Endothelial cell of umbilical vein (primary cell): ENCODE results near the gene MSN. TPM values are rescaled to one million over a fixed set of nuclear protein-coding genes. Genes with fewer than 3 reads are reported as not detected.

Experiments
- BruUV-seq: library from RNA; stranded (reverse); fragments of 400-500 nt; replicated peaks from 2 replicates; lab custom pipeline; 2021; lab: Mats Ljungman, UMichigan
- CTCF ChIA-PET: fragments of 300-600, 350-600 bp; sonication (Branson Sonifier 250); formaldehyde crosslinking; loops from one replicate; lab custom pipeline; 2021; ENCODE audit warnings: antibody characterized with exemption, inconsistent platforms; lab: Charles Lee
- POLR2A ChIA-PET: fragments of 300-600, 350-600 bp; sonication (Branson Sonifier 250); formaldehyde crosslinking; loops from one replicate; lab custom pipeline; 2021; ENCODE audit warnings: antibody characterized with exemption, inconsistent platforms; lab: Charles Lee
- DNase-seq: peaks from one replicate; pipeline ENCODE4 v3.0.0-alpha.2; 2011; ENCODE audit warnings: low read depth, low spot score
- FAIRE-seq: peaks from 2 replicates; lab custom pipeline; 2011; peaks lifted over from hg19 to GRCh38; lab: Jason Lieb, UNC
- H2AFZ ChIP-seq: 2 replicates; pipeline ENCODE4 v1.6.0; 2012; ENCODE audit warnings: low read depth, low read length, control low read depth, inconsistent platforms
- H3K27ac ChIP-seq: 2 replicates; pipeline ENCODE4 v1.5.1; 2011; ENCODE audit warnings: low read depth, mild to moderate bottlenecking, control low read depth, low read length, moderate library complexity; ENCODE audit not compliant: insufficient read depth
- H3K27me3 ChIP-seq, 2 experiments: 2 replicates each; pipeline versions ENCODE4 v1.6.0 to v1.6.1; 2011; ENCODE audit warnings: low read length in 2 of 2, mixed read lengths in 1 of 2; ENCODE audit not compliant: control insufficient read depth in 2 of 2, insufficient read depth in 2 of 2
- H3K36me3 ChIP-seq, 2 experiments: 2 replicates in 1 of 2; 3 replicates in 1 of 2; pipeline ENCODE4 v1.5.1; 2011; ENCODE audit warnings: low read length in 2 of 2, mild to moderate bottlenecking in 1 of 2, moderate library complexity in 1 of 2; ENCODE audit not compliant: control insufficient read depth in 2 of 2, insufficient read depth in 2 of 2; ENCODE audit errors: extremely low read depth in 1 of 2
- H3K4me1 ChIP-seq: 3 replicates; pipeline ENCODE4 v1.5.1; 2011; ENCODE audit warnings: mild to moderate bottlenecking, low read length; ENCODE audit not compliant: control insufficient read depth, insufficient read depth; ENCODE audit errors: extremely low read depth
- H3K4me2 ChIP-seq: 2 replicates; pipeline ENCODE4 v1.6.1; 2011; ENCODE audit warnings: low read length, control low read depth, mixed read lengths; ENCODE audit not compliant: insufficient read depth
- H3K4me3 ChIP-seq, 3 experiments: fragments of 200-600 bp in 1 of 3; sonication (generic), shearing (Covaris generic) in 1 of 3; replicated peaks in 1 of 3; 2 replicates each; pipeline ENCODE4 v1.5.1; 2011 to 2016; ENCODE audit warnings: control low read depth in 3 of 3, low read length in 3 of 3, mild to moderate bottlenecking in 2 of 3, inconsistent platforms in 1 of 3, low read depth in 1 of 3, moderate library complexity in 1 of 3; ENCODE audit not compliant: insufficient read depth in 1 of 3
- H3K79me2 ChIP-seq: 2 replicates; pipeline ENCODE4 v1.6.0; 2012; ENCODE audit warnings: low read length, inconsistent platforms; ENCODE audit not compliant: control insufficient read depth, insufficient read depth
- H3K9ac ChIP-seq: replicated peaks from 2 replicates; pipeline ENCODE3; 2011; ENCODE audit warnings: low read length, control low read depth; ENCODE audit not compliant: insufficient read depth; ENCODE audit errors: extremely low read depth
- H3K9me1 ChIP-seq: replicated peaks from 3 replicates; pipeline ENCODE4 v1.6.0; 2011; ENCODE audit warnings: mild to moderate bottlenecking, low read length; ENCODE audit not compliant: control insufficient read depth, insufficient read depth; ENCODE audit errors: extremely low read depth
- H3K9me3 ChIP-seq: replicated peaks from 2 replicates; pipeline ENCODE4 v1.5.1; 2012; ENCODE audit warnings: low read length, inconsistent platforms; ENCODE audit not compliant: control insufficient read depth, insufficient read depth
- H4K20me1 ChIP-seq: replicated peaks from 2 replicates; pipeline ENCODE3; 2011; ENCODE audit warnings: mild to moderate bottlenecking, low read length; ENCODE audit not compliant: control insufficient read depth, insufficient read depth; ENCODE audit errors: extremely low read depth
- CTCF ChIP-seq, 2 donors: IDR thresholded peaks; 1 replicate in 1 of 2; 2 replicates in 1 of 2; pipeline ENCODE4 v1.5.1; 2011; ENCODE audit warnings: low read length in 2 of 2, mild to moderate bottlenecking in 2 of 2, moderate library complexity in 2 of 2, control low read depth in 1 of 2, inconsistent platforms in 1 of 2, low read depth in 1 of 2; ENCODE audit not compliant: insufficient read depth in 1 of 2; ENCODE audit errors: extremely low read depth in 1 of 2
- EZH2 ChIP-seq: IDR thresholded peaks from 2 replicates; pipeline ENCODE4 v1.6.1; 2012; ENCODE audit warnings: borderline replicate concordance, low read depth, mild to moderate bottlenecking, moderate library complexity, low read length, inconsistent platforms; ENCODE audit not compliant: severe bottlenecking
- FOS ChIP-seq: IDR thresholded peaks from 2 replicates; pipeline ENCODE4 v1.6.1; 2011; ENCODE audit warnings: mild to moderate bottlenecking, low read length, moderate library complexity, borderline replicate concordance; ENCODE audit not compliant: insufficient read depth
- GATA2 ChIP-seq: IDR thresholded peaks from 2 replicates; pipeline ENCODE4 v1.7.0; 2011; ENCODE audit warnings: low read depth, mild to moderate bottlenecking, moderate library complexity, mixed read lengths, low read length; ENCODE audit not compliant: insufficient read length, insufficient read depth
- MAX ChIP-seq: IDR thresholded peaks from 2 replicates; pipeline ENCODE4 v1.6.1; 2011; ENCODE audit not compliant: insufficient read depth, insufficient read length
- MYC ChIP-seq: IDR thresholded peaks from one replicate; pipeline ENCODE4 v1.6.1; 2011; ENCODE audit warnings: mild to moderate bottlenecking, low read depth, low read length
- POLR2A ChIP-seq: IDR thresholded peaks from 2 replicates; pipeline ENCODE4 v1.6.1; 2012; ENCODE audit warnings: low read depth, mild to moderate bottlenecking, control low read depth, low read length
- dilution Hi-C: fragments of 300-500 bp; cut with MboI; formaldehyde crosslinking; loops from one replicate; pipeline ENCODE4 v1.15.0; 2019; ENCODE audit warnings: low sequenced_read_pairs; ENCODE audit not compliant: extremely low pct_ligation_motif_present
- intact Hi-C: fragments of 100-400 bp; cut with micrococcal nuclease; formaldehyde crosslinking; loops from one replicate; pipeline ENCODE4 v1.10.0; 2022
- polyA plus RNA-seq, 4 experiments: library from polyadenylated mRNA; depleted of rRNA in 3 of 4; stranded (reverse) in 3 of 4; unstranded in 1 of 4; fragments of >200 nt; gene quantifications; 2 replicates each; pipeline versions ENCODE4 v1.2.1 to v1.2.3, GENCODE V29; 2011 to 2012; ENCODE audit warnings: missing spikeins in 1 of 4
- total RNA-seq: library from RNA; stranded (reverse); gene quantifications from 2 replicates; pipeline ENCODE4 v1.2.3, GENCODE V29; 2021

MSN gene
- total and polyA plus RNA-seq, 2 donors (not counting 3 experiments of a cell fraction or from before 2014, with no cell fraction given): 528 to 635 TPM

GRCh38 chrX:65689377-65689776 is 21.9 kb downstream of the MSN start:
- DNase-seq (no peak), FAIRE-seq (no peak)
- intact Hi-C loops: no loop called here
- peaks cover 99% of the 10 kb centered on the region for H3K79me2 ChIP-seq
- H3K4me1 ChIP-seq: peaks cover 65% of the 10 kb centered on the region
- H3K27ac ChIP-seq: peak overlapping the region; percentile 71
- no peak overlapping the region for H3K4me2 ChIP-seq
- H3K9me1 ChIP-seq: no peaks in the 10 kb centered on the region
- TF ChIP-seq FOS (no peak), MYC (no peak), POLR2A (no peak), MAX (no peak), GATA2 (no peak), CTCF (IDR thresholded peaks at IDR 0.05; ENCODE audit: extremely low read depth in 1 of 2, insufficient read depth in 1 of 2, low read depth in 1 of 2, low read length in 2 of 2) (no peak), EZH2 (no peak)
- ChIA-PET CTCF (interaction anchor here (0.9 to 1.8 kb wide), 3 partner anchors 9 to 15 kb away, joined by 3 to 5 read pairs (median 4); no protein-coding TSS in a partner anchor), POLR2A (no interaction called here)
- H3K9ac ChIP-seq: no peak overlapping the region
- dilution Hi-C loops: no loop called here
- no peaks in the 10 kb centered on the region for H3K27me3 ChIP-seq
- H3K9me3 ChIP-seq: no peaks in the 10 kb centered on the region
- no peak overlapping the region for H3K4me3 ChIP-seq
- no TSS peak for BruUV-seq
- peaks cover 8% of the 10 kb centered on the region for H4K20me1 ChIP-seq
- no peaks in the 10 kb centered on the region for H3K36me3 ChIP-seq
- no peak overlapping the region for H2AFZ ChIP-seq
